HepG2 (cell line): Measurements from ENCODE around the gene AKAP12. TPM values are rescaled to one million over a fixed set of nuclear protein-coding genes. Genes with fewer than 3 reads are reported as not detected.

Experiments
- ARNT ChIP-seq: fragments of 450-650 bp; IDR thresholded peaks from 2 replicates; pipeline ENCODE4 v1.6.1; 2017
- ATAD3A ChIP-seq: sonication (generic); formaldehyde crosslinking; IDR thresholded peaks from 2 replicates; pipeline ENCODE4 v1.4.0; 2020; ENCODE audit warnings: missing genetic modification reagents
- CEBPB ChIP-seq: IDR thresholded peaks from 2 replicates; pipeline ENCODE4 v1.6.1; 2011; ENCODE audit warnings: low read depth, low read length, improper control_type of control experiment, borderline replicate concordance
- CEBPG ChIP-seq: IDR thresholded peaks from 2 replicates; pipeline ENCODE4 v1.6.1; 2016
- EP300 ChIP-seq, 3 experiments: sonication (generic) in 1 of 3; formaldehyde crosslinking in 1 of 3; IDR thresholded peaks; 2 replicates each; pipeline versions ENCODE4 v1.5.1 to v1.6.1; 2011 to 2020; ENCODE audit warnings: low read depth in 2 of 3, low read length in 2 of 3, borderline replicate concordance in 1 of 3, improper control_type of control experiment in 1 of 3, mild to moderate bottlenecking in 1 of 3, missing genetic modification reagents in 1 of 3, moderate library complexity in 1 of 3
- FOXO1 ChIP-seq: sonication (generic); formaldehyde crosslinking; IDR thresholded peaks from 2 replicates; pipeline ENCODE4 v1.4.0; 2020; ENCODE audit warnings: missing genetic modification reagents
- GTF3A ChIP-seq: sonication (generic); formaldehyde crosslinking; conservative IDR thresholded peaks from 2 replicates; pipeline ENCODE4 v1.4.0; 2020; ENCODE audit warnings: mild to moderate bottlenecking, missing genetic modification reagents
- HOXD1 ChIP-seq: sonication (generic); formaldehyde crosslinking; IDR thresholded peaks from 2 replicates; pipeline ENCODE4 v1.5.0; 2020; ENCODE audit warnings: missing genetic modification reagents
- MEF2D ChIP-seq: sonication (generic); formaldehyde crosslinking; IDR thresholded peaks from 2 replicates; pipeline ENCODE4 v1.5.1; 2020; ENCODE audit warnings: mild to moderate bottlenecking, missing genetic modification reagents
- SMAD3 ChIP-seq: sonication (generic); formaldehyde crosslinking; IDR thresholded peaks from 2 replicates; pipeline ENCODE4 v1.4.0; 2020; ENCODE audit warnings: missing genetic modification reagents
- TBP ChIP-seq: sonication (generic); formaldehyde crosslinking; IDR thresholded peaks from 2 replicates; pipeline ENCODE4 v1.5.0; 2020; ENCODE audit warnings: missing genetic modification reagents
- TEAD3 ChIP-seq: optimal IDR thresholded peaks from 2 replicates; pipeline ENCODE3; 2016; ENCODE audit warnings: borderline replicate concordance
- XBP1 ChIP-seq: sonication (generic); formaldehyde crosslinking; IDR thresholded peaks from 2 replicates; pipeline ENCODE4 v1.5.0; 2020; ENCODE audit warnings: missing genetic modification reagents
- ZNF430 ChIP-seq: sonication (generic); formaldehyde crosslinking; IDR thresholded peaks from 2 replicates; pipeline ENCODE4 v1.9.0; 2021; ENCODE audit warnings: mild to moderate bottlenecking, missing genetic modification reagents
- ZNF432 ChIP-seq: sonication (generic); formaldehyde crosslinking; IDR thresholded peaks from 2 replicates; pipeline ENCODE4 v1.5.0; 2020; ENCODE audit warnings: missing genetic modification reagents, mild to moderate bottlenecking, borderline replicate concordance
- ZNF605 ChIP-seq: sonication (generic); formaldehyde crosslinking; IDR thresholded peaks from 2 replicates; pipeline ENCODE4 v1.8.0; 2022; ENCODE audit warnings: mild to moderate bottlenecking, missing genetic modification reagents
- polyA plus RNA-seq, 8 experiments: library from polyadenylated mRNA; depleted of rRNA in 3 of 8; stranded (reverse) in 7 of 8; unstranded in 1 of 8; fragments of >200 nt; fragmentation: Illumina TruSeq in 4 of 8; extraction: Trizol in 4 of 8; gene quantifications; 2 replicates each; pipeline versions ENCODE4 v1.2.1 to v1.2.3, GENCODE V29; 2011 to 2016; ENCODE audit warnings: low read depth in 4 of 8, missing spikeins in 1 of 8, mixed read lengths in 1 of 8; ENCODE audit not compliant: insufficient read depth in 1 of 8
- total RNA-seq, 5 experiments: library from RNA; depleted of rRNA; stranded (reverse); fragments of >200 nt; fragmentation: Illumina TruSeq; extraction: Trizol; gene quantifications; 2 replicates each; pipeline ENCODE4 v1.2.3, GENCODE V29; 2016; ENCODE audit warnings: low read depth in 1 of 5
- TF ChIP-seq, protein P1 (sequence below): sonication (generic); formaldehyde crosslinking; IDR thresholded peaks from 2 replicates; pipeline ENCODE4 v1.5.0; 2020; ENCODE audit warnings: mild to moderate bottlenecking, missing genetic modification reagents, borderline replicate concordance
- TF ChIP-seq, protein P2 (sequence below): sonication (generic); formaldehyde crosslinking; IDR thresholded peaks from 2 replicates; pipeline ENCODE4 v1.4.0; 2020; ENCODE audit warnings: missing genetic modification reagents
- TF ChIP-seq, protein P3 (sequence below): sonication (generic); formaldehyde crosslinking; IDR thresholded peaks from 2 replicates; pipeline ENCODE4 v1.4.0; 2020; ENCODE audit warnings: missing genetic modification reagents
- TF ChIP-seq, protein P4 (sequence below): sonication (generic); formaldehyde crosslinking; IDR thresholded peaks from 2 replicates; pipeline ENCODE4 v1.8.1; 2023; ENCODE audit warnings: mild to moderate bottlenecking, inconsistent platforms, moderate library complexity, missing genetic modification reagents, borderline replicate concordance

AKAP12 gene
- total and polyA plus RNA-seq, 2 of the 13 experiments (the other 11 are each of a cell fraction or from before 2014, with no cell fraction given), result 10.6 to 19.0 TPM

DNA sequence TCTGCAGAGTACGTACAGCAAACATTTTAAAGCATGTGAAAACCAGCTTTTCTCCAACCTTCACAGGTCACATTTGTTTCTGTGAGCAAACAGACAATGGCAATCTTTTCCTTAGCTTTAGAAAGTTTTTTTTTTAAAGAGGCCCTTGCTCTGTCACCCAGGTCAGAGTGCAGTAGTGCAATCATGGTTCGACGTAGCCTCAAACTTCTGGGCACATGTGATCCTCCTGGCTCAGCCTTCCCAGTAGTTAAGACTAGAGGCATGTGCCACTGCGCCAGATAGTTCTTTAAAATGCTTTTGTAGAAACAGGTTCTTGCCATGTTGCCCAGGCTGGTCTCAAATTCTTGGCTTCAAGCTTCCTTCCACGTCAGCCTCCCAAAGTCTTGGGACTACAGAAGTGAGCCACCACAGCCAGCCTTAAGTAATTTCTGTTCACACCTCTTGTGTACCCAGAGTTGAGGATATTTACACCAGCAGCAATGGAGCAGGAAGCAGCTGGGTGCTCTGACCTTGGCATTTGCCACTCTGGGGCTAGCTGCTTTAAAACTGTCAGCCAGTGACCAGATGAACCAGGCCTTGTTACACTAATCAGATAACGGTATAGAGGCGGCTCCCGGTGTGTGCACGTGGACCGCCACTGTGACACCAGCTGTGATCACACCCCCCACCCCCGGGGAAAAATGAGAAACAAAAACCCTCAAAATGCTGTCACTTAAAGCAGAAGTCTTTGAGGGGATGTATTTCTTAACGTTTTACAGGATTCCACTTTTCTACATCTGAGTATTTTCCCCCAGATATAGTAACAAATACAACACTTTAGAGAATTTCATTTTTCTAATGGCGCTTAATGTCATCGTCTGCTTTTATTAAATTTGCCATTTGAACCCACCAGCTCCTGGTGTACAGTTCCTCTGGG is 71.3 kb downstream of the AKAP12 start (continued):
- TF ChIP-seq, protein P1, sequence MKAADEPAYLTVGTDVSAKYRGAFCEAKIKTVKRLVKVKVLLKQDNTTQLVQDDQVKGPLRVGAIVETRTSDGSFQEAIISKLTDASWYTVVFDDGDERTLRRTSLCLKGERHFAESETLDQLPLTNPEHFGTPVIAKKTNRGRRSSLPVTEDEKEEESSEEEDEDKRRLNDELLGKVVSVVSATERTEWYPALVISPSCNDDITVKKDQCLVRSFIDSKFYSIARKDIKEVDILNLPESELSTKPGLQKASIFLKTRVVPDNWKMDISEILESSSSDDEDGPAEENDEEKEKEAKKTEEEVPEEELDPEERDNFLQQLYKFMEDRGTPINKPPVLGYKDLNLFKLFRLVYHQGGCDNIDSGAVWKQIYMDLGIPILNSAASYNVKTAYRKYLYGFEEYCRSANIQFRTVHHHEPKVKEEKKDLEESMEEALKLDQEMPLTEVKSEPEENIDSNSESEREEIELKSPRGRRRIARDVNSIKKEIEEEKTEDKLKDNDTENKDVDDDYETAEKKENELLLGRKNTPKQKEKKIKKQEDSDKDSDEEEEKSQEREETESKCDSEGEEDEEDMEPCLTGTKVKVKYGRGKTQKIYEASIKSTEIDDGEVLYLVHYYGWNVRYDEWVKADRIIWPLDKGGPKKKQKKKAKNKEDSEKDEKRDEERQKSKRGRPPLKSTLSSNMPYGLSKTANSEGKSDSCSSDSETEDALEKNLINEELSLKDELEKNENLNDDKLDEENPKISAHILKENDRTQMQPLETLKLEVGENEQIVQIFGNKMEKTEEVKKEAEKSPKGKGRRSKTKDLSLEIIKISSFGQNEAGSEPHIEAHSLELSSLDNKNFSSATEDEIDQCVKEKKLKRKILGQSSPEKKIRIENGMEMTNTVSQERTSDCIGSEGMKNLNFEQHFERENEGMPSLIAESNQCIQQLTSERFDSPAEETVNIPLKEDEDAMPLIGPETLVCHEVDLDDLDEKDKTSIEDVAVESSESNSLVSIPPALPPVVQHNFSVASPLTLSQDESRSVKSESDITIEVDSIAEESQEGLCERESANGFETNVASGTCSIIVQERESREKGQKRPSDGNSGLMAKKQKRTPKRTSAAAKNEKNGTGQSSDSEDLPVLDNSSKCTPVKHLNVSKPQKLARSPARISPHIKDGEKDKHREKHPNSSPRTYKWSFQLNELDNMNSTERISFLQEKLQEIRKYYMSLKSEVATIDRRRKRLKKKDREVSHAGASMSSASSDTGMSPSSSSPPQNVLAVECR (CRISPR knock-in tag), result peak; percentile 16; the same call in 1 of the 2 replicates
- peak; percentile 71 for TF ChIP-seq FOXO1
- no peak for TF ChIP-seq CEBPB
- TF ChIP-seq TBP, result no peak
- TF ChIP-seq ARNT, result no peak
- TF ChIP-seq, protein P2, sequence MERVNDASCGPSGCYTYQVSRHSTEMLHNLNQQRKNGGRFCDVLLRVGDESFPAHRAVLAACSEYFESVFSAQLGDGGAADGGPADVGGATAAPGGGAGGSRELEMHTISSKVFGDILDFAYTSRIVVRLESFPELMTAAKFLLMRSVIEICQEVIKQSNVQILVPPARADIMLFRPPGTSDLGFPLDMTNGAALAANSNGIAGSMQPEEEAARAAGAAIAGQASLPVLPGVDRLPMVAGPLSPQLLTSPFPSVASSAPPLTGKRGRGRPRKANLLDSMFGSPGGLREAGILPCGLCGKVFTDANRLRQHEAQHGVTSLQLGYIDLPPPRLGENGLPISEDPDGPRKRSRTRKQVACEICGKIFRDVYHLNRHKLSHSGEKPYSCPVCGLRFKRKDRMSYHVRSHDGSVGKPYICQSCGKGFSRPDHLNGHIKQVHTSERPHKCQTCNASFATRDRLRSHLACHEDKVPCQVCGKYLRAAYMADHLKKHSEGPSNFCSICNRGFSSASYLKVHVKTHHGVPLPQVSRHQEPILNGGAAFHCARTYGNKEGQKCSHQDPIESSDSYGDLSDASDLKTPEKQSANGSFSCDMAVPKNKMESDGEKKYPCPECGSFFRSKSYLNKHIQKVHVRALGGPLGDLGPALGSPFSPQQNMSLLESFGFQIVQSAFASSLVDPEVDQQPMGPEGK (CRISPR knock-in tag), result peak; percentile 39
- 0 out of 4 replicates have a peak, but pooled peaks of 1 of the 2 experiments have one; percentile 41 for TF ChIP-seq EP300 (IDR thresholded peaks at IDR 0.05; ENCODE audit: low read depth in 2 of 2, low read length in 2 of 2)
- peak; percentile 59; the same call in 1 of the 2 replicates for TF ChIP-seq EP300 (CRISPR knock-in tag; IDR thresholded peaks at IDR 0.05; ENCODE audit: borderline replicate concordance)
- no peak for TF ChIP-seq XBP1 (CRISPR knock-in tag)
- TF ChIP-seq ATAD3A (CRISPR knock-in tag), result no peak
- 0 out of 2 replicates have a peak, but pooled peaks have one; percentile 33 for TF ChIP-seq ZNF430
- TF ChIP-seq, protein P3, sequence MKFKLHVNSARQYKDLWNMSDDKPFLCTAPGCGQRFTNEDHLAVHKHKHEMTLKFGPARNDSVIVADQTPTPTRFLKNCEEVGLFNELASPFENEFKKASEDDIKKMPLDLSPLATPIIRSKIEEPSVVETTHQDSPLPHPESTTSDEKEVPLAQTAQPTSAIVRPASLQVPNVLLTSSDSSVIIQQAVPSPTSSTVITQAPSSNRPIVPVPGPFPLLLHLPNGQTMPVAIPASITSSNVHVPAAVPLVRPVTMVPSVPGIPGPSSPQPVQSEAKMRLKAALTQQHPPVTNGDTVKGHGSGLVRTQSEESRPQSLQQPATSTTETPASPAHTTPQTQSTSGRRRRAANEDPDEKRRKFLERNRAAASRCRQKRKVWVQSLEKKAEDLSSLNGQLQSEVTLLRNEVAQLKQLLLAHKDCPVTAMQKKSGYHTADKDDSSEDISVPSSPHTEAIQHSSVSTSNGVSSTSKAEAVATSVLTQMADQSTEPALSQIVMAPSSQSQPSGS (CRISPR knock-in tag), result peak; percentile 38; the same call in 1 of the 2 replicates
- TF ChIP-seq ZNF605 (CRISPR knock-in tag), result 0 out of 2 replicates have a peak, but pooled peaks have one; percentile 30
- TF ChIP-seq ZNF432, result no peak
- no peak for TF ChIP-seq GTF3A (CRISPR knock-in tag)
- TF ChIP-seq CEBPG (CRISPR knock-in tag), result 0 out of 2 replicates have a peak, but pooled peaks have one; percentile 6
- TF ChIP-seq TEAD3 (CRISPR knock-in tag), result peak; percentile 64
- TF ChIP-seq MEF2D (CRISPR knock-in tag), result peak; percentile 70; the same call in 1 of the 2 replicates
- 0 out of 2 replicates have a peak, but pooled peaks have one; percentile 18 for TF ChIP-seq SMAD3
- TF ChIP-seq, protein P4, sequence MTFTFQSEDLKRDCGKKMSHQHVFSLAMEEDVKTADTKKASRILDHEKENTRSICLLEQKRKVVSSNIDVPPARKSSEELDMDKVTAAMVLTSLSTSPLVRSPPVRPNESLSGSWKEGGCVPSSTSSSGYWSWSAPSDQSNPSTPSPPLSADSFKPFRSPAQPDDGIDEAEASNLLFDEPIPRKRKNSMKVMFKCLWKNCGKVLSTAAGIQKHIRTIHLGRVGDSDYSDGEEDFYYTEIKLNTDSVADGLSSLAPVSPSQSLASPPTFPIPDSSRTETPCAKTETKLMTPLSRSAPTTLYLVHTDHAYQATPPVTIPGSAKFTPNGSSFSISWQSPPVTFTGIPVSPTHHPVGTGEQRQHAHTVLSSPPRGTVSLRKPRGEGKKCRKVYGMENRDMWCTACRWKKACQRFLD (CRISPR knock-in tag), result no peak
- no peak for TF ChIP-seq HOXD1 (CRISPR knock-in tag)
